HG03095 (cell line): ENCODE measurements around the gene RAB3GAP1.
A peak's percentile ranks its signal among the peaks of the same experiment; 100 is the strongest.
"Not testable (repeated sequence)": the region's sequence is repeated elsewhere in the genome, so short reads cannot be mapped to it uniquely, and the experiment has no call there.

Experiments used
- ATAC-seq: cut with Tn5 transposase; IDR thresholded peaks from one replicate; pipeline ENCODE4 v1.9.1; 2021; ENCODE audit warnings: moderate library complexity; ENCODE audit not compliant: unreplicated experiment

The RAB3GAP1 gene

DNA sequence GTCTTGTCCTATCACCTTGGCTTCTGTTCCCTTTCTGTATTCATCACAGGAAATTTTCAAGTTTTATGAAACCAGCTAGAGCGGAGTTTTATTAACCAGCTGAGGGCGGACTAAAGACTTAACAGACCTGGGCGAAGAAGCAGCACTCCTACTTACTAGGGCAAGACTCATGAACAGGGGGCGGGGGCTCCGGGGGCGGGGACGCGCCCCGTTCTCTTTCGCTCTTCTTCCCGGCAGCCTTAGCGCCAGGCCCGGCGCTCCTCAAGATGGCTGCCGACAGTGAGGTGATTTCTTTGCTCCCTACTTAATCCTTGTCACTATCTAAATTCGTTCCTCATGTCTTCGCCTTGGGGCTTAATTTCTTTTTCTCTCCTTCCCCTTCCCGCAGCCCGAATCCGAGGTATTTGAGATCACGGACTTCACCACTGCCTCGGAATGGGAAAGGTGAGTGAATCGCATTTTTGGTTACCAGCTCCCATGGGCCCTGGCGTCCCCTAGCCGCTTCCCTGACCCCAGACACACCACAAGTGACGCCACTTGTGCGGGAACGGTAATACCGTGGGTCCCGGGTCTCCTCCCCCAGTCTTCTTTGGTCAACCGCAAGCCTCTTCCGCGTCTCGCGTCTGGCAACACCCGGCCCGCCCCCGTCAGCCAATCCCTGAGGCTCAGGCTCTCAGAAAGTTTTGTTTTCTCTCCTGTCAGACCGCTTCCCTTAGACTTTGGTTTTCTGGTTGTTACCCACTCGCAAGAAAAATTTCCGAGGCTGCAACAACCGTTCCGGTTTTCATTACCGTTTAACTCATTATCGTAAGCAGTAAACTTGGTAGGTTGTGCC, at the start of gene RAB3GAP1:
Gene RAB3GAP1 (plus strand): TSS at position 251 of the 835 bp plus-strand sequence. CDS start 16 bp downstream, at position 267.
- ATAC-seq, result peak; percentile 78

- no peak for ATAC-seq
These were observed 49.3 kb upstream of the RAB3GAP1 start for GRCh38 chr2:135002836-135003235.

GRCh38 chr2:135004005-135004746, 47.9 kb upstream of the RAB3GAP1 start:
- ATAC-seq, result peak; percentile 95

DNA sequence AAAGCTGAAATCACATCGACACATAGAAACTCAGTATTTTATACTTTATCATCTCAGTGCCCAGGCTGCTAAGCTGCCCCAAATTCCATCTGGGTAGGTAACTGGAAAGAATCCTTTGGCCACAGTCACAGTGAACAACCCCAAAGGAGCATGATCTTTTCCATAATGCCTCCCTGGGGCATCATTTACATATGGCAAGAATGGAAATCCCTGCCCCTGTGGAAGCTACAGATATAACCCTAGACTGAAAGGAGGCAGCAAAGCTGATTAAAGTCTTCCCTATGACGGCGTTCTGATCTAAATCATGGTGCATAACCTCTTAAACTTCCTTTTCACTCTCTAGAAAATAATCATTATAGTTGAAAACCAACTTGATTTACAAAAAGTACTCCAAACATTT, 46.3 kb upstream of the RAB3GAP1 start:
- ATAC-seq, result no peak

GRCh38 chr2:135009339-135009738, 42.8 kb upstream of the RAB3GAP1 start:
- no peak for ATAC-seq

DNA sequence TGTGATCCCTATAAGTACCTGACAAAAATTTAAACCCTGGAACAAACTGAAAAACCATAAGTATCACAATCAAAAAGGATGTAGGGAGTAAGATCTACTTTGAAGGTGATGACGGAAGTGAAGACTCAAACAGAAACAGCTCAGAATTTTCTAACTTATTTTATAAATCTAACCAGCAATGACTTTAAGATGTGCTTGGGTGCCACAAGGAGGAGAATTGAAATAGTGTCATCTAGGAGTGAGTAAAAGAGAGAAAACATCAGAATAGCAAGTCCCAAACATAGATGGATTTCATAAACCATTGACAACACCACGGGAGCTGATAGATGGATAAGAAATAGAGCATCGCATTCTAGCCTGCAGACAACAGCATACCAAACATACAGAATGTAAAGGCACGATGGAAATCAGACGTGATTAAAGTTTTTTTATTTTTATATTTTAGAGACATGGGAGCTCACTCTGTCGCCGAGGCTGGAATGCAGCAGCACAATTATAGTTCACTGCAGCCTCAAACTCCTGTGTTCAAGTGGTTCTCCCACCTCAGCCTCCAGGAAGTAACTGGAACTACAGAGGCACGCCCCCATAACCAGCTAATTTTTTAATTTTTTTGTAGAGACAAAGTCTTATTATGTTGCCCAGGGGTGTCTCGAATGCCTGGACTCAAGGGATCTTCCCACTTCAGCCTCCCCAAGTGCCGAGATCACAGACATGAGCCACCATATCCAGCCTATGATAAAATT, 41.7 kb upstream of the RAB3GAP1 start:
- ATAC-seq, result no peak

DNA sequence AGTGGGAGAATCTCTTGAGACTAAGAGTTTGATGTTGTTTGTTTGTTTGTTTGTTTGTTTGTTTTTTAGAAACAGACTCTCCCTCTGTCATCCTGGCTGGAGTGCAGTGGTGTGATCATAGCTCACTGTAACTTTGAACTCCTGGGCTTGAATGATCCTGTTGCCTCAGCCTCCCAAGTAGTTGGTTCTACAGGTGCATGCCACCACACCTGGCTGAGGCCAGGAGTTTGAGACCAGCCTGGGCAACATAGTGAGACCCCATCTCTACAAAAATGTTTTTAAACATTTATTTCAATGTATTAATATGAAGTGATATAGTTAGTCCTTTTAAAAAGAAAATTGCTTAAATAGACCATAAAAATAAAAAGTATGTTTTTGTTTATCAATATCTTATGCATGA, 40.5 kb upstream of the RAB3GAP1 start:
- no peak for ATAC-seq

GRCh38 chr2:135021618-135022017, 30.5 kb upstream of the RAB3GAP1 start:
- no peak for ATAC-seq

- ATAC-seq, result no peak
These were observed 28.9 kb upstream of the RAB3GAP1 start for GRCh38 chr2:135022952-135023880.

DNA sequence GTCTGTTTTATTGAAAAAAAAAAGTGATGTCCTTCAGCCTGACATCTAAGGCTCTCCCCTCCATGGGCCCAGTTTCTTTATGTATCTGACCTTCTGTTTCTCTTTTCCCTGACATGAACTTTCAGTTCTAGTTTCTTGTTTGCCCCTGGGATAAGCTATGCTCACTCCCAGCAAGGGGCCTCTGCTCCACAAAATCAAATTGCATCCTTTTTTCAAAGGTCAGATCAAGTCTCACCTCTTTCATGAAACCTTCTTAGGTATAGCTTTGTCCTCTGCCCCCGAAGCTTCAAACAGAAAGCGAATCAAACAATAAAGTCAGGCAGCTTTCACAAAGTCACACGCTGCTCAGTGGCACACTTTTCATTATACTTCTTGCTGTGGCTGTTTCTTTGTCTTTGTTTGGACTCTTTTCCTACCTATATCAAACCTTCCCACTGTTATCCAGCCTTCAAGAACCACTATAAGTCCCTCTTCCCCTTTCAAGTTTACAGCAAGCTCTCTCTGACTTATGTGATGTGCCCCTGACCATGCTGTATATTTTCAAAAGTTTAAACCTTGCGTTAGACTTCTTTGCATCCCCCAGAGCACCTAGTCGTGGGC, 28.1 kb upstream of the RAB3GAP1 start:
- ATAC-seq, result no peak

DNA sequence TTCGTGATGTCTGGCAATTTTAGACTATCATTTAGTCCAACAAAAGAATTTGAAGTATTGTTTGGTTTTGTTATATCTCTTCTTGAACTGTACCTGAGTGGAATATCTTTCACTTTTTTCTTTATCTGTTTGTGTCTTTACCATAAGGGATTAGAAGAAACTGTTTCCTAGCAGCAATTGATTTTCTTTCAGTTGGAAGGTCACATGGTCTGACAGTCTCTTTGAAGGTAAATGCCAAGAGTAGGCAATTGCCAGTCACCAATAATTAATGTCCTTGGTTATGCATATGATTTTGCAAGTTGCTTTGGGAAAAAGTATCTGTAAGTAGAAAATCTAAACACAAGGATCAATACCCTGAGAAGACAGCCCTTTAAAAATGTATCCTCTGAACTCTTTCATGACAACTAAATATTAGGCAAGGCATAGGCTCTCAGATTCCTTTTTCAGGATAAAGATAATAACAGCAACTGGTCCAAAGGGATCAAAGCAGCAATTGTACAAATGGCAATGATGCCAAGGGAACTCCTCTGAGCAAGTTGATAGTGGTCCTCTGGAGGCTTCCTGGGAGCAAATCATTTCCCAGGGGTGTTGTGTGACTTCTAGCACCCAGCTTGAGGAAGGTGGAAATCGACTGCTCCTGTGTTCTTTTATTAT, 22.5 kb upstream of the RAB3GAP1 start:
- no peak for ATAC-seq

DNA sequence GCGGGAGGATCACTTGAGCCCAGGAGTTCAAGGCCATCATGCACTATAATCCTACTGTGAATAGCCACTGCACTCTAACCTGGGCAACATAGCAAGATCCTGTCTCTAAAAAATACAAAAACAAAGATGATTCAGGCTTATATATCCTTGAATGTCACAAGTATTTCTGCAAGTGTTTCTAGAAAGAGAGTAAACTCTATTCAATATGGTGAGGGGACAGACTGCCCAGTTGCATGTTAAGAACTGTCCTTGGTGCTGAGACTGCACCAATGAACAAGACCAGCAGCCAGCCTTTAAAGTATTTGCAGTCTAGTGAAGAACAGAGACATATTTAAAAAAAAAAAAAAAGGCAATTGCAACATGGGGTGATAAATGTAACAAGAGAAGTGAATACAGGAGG, 21.3 kb upstream of the RAB3GAP1 start:
- ATAC-seq, result no peak

GRCh38 chr2:135033216-135033615, 18.9 kb upstream of the RAB3GAP1 start:
- ATAC-seq, result not testable (repeated sequence)

DNA sequence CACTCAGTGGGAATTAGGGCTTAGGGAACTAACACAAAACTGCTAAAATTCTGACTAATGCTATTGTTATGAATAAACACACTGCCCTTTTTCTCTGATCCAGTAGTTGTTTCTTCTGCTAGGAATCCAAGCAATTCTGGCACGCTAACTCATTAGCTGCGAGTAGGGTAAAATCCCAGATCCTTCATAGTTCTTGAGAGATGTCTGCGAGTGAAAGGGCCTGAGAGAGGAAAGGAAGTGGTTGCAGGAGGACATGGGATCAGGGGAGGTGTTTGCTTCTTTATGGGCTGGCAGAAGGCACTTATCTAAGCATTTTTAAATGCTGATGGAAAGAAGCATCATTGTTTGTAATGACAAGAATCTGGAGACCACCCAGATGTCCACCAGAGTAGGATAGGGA, 14.3 kb upstream of the RAB3GAP1 start:
- no peak for ATAC-seq

DNA sequence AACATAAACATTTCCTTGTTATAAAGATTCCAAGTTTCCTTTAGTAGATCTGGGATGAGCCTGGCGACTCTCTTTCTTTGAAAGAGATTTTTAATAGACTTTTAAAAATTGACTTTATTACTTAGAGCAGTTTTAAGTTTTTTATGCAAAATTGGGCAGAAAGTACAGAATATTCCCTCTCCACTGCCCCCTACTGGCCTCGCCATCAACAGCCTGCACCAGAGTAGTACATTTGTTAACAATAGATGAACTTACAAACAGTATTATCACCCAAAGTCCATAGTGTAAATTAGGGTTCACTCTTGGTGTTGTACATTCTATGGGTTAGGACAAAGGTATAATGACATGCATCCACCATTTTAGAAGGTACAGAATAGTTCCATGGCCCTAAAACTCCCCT, 8.7 kb upstream of the RAB3GAP1 start:
- ATAC-seq, result no peak

GRCh38 chr2:135047300-135047699, 4.8 kb upstream of the RAB3GAP1 start, which contains the start of gene MAP3K19:
Gene MAP3K19 (minus strand): TSS chr2:135047447. CDS start chr2:135024647, 22,800 bp downstream.
- ATAC-seq, result no peak

DNA sequence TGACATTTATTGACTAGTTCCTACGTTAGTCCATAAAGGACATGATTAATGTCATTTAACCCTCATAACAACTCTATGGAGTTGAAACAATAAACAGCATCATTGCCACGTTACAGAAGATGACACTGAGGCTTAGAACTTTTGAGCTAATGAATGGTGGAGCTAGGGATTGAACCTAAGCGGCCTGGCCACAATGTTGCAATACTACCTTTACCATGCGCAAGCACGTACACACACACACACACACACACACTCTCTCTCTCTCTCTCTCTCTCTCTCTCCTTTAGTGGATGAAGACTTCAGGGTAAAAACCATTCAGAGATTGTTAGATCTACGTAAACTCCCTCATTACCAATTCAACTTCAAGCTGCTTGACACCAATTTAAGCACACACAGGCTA, 4.0 kb upstream of the RAB3GAP1 start:
- ATAC-seq, result no peak

DNA sequence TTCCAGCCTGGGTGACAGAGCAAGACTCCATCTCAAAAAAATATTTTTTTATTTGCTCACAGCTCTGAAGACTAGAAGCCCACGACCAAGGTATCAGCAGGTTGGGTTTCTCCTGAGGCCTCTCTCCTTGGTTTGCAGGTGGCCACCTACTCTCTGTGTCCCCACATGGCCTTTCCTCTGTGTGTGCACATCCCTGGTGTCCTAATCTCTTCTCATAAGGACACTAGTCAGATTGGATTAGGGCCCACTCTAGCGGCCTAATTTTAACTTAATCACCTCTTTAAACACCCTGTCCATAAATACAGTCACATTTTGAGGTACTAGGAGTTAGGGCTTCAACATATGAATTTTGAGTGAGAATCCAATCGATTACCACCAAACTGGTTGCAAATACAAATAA, 2.0 kb upstream of the RAB3GAP1 start:
- ATAC-seq, result no peak

DNA sequence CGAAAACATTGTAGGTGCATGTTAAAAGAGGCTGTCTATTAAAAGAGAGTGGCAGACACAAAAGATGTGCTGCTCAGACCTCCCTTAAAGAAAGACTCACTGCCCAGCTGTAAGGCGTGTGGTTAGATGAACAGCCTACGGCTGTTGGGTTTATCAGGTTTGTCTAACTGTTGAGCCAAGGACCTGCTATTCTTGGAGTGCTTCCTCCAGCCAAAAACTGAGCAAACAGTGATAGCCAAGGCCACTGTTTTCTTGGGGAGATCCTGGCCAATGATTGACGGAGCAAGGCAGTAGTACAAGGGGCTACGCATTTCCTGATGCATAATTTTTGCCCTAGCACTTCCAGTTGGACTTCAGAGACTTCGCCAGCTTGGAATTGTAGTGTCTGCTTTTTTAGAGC, 1.4 kb upstream of the RAB3GAP1 start:
- no peak for ATAC-seq
